Choroid plexus epithelial cell (primary cell): ENCODE results near the gene DHX35.

Source experiments
- DNase-seq: peaks from one replicate; pipeline ENCODE4 v3.0.0-alpha.2; 2010; ENCODE audit warnings: low read depth
- H3K4me3 ChIP-seq: 2 replicates; pipeline ENCODE4 v1.5.1; 2011; ENCODE audit warnings: low read depth, mild to moderate bottlenecking, control low read depth, low read length, moderate library complexity
- TF ChIP-seq, protein P1 (sequence below): conservative IDR thresholded peaks from 2 replicates; pipeline ENCODE4 v1.5.1; 2011; ENCODE audit warnings: low read depth, mild to moderate bottlenecking, control low read depth, inconsistent platforms, low read length, moderate library complexity

The DHX35 gene

GRCh38 chr20:38920851-38921250 is 41.3 kb upstream of the DHX35 start:
- H3K4me3 ChIP-seq: no peak overlapping the region
- DNase-seq: no peak
- TF ChIP-seq, protein P1, sequence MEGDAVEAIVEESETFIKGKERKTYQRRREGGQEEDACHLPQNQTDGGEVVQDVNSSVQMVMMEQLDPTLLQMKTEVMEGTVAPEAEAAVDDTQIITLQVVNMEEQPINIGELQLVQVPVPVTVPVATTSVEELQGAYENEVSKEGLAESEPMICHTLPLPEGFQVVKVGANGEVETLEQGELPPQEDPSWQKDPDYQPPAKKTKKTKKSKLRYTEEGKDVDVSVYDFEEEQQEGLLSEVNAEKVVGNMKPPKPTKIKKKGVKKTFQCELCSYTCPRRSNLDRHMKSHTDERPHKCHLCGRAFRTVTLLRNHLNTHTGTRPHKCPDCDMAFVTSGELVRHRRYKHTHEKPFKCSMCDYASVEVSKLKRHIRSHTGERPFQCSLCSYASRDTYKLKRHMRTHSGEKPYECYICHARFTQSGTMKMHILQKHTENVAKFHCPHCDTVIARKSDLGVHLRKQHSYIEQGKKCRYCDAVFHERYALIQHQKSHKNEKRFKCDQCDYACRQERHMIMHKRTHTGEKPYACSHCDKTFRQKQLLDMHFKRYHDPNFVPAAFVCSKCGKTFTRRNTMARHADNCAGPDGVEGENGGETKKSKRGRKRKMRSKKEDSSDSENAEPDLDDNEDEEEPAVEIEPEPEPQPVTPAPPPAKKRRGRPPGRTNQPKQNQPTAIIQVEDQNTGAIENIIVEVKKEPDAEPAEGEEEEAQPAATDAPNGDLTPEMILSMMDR: no peak

GRCh38 chr20:38924718-38925117 is 37.4 kb upstream of the DHX35 start:
- no peak overlapping the region for H3K4me3 ChIP-seq
- TF ChIP-seq, protein P1: no peak
- DNase-seq: no peak

DNA sequence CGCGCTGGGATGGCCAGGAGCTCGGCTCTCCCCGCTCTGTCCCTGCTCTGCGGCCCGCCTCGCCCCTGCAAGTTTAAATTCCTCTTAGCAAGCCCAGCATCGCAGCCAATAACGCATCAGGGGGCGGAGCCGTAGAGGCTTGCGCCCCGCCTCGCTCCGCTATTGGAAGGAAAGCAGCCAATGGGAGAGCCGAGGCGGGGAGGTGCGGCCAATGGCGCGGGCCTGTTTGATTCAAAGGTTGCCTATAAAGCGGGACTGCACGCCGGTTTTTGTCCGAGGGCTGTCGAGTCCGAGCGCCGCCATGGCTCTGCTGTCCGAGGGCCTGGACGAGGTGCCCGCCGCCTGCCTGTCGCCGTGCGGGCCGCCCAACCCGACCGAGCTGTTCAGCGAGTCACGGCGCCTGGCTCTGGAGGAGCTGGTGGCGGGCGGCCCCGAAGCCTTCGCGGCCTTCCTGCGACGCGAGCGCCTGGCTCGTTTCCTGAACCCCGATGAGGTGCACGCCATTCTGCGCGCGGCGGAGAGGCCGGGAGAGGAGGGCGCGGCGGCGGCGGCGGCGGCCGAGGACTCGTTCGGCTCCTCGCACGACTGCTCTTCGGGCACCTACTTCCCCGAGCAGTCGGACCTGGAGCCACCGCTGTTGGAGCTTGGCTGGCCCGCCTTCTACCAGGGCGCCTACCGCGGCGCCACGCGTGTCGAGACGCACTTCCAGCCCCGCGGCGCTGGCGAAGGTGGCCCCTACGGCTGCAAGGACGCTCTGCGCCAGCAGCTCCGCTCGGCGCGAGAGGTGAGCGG is 35.8 kb upstream of the DHX35 start, which contains the start of gene FAM83D:
Gene FAM83D (plus strand): TSS at position 276 of the 792 bp plus-strand sequence. CDS start 26 bp downstream, at position 302.
- peak; percentile 99 for DNase-seq
- TF ChIP-seq, protein P1: no peak
- peak within 1 kb of the TSS; percentile 80 for H3K4me3 ChIP-seq

- peak overlapping the region; percentile 80 for H3K4me3 ChIP-seq
- TF ChIP-seq, protein P1: no peak
- peak; percentile 17 for DNase-seq
Measured at GRCh38 chr20:38926934-38927616, 35.1 kb upstream of the DHX35 start.

DNA sequence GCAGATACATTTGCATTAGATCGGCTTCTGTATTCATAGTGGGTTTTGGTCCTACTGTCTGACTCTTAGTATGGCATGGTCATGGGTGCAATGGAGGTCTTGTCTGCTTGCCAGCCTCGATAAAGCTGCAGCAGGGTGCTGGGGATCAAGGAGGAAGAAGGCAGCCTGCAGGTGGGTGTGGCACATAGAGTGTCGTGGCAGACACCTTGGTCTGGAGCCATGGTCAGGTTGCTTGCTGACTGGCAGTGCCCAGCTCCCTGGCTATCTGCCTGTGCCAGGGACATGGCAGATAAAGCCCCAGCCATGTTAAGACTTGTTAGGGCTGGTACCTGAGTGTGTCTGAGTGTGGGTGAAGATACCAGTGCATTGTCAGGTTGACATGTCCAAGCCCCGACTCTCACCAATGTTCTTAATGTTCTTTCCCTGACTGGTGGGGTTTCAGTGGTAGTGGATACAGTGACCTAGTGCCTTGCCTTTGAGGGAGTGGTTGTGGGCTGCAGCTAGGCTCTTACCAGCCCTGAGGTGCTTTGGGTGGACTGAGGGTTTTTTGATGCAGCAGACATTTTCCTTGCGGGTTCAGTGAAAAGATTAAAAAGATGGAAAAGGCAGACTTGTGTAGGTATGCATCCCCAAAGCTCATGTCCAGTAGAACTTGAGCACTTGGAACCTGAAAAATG is 34.1 kb upstream of the DHX35 start:
- DNase-seq: no peak
- TF ChIP-seq, protein P1: no peak
- H3K4me3 ChIP-seq: no peak overlapping the region

DNA sequence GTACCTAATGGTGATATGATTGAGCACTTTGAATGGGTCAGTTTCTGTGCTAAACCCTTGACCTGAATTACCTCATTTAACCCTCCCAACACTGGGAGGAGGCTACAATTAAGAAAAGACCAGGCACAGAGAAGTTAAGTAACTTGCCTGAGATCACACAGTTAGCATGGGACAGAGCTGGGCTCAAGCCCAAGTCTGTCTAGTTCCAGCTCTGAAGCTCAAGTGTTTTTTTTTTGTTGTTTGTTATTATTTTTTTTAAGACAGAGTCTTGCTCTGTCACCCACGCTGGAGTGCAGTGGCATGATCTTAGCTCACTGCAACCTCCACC is 31.9 kb upstream of the DHX35 start:
- H3K4me3 ChIP-seq: no peak overlapping the region
- DNase-seq: no peak
- TF ChIP-seq, protein P1: no peak
